Activated CD8-positive, alpha-beta memory T cell treated with anti-CD3 and anti-CD28 coated beads, Interleukin-2, amount 50 U/mL, for 24 hours (primary cell): ENCODE results near the gene MRPS21.

ENCODE experiments used
- DNase-seq: peaks from one replicate; pipeline ENCODE4 v3.0.0-alpha.2; 2020; ENCODE audit errors: extremely low read depth

MRPS21 gene

DNA sequence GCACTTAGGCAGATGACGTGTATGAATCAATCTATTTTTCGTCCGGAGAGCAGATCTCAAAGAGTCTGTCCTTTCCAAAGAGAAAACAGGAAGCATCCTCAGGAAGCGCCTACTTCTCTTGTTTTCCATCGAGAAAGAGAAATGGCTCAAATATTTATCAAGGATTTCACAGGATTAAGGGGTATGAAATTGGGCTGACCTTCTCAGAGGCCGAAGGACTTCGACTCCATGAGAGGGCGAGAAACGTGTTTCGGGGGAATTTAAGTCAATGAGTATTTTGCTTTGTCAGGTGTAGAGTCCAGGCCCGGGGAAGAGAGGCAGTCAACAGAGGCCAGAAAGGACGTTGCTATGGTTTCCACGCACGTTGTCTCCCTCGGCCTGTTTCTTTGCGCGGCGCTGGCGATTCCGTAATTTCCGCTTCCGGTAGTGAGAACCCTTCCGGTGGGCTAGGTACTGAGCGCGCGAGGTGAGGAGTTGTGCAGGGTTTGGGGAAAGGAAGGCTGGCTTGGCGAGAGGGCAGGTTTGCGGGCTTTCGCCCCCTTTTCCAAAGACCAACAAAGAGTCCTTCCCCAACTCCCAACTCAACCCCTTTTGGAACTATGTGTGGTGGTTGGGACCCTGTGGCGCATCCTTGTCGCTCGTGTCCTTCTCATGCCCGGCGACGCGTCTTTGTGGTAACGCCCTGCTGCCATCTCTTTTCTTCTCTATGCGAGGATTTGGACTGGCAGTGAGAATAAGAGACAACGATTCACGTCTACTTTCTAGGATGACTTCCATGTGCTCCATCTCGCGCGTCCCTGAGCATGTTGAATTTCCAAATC is at the start of gene MRPS21:
Gene MRPS21, plus strand, starts transcription at position 429 of the 821 bp plus-strand sequence. CDS start 506 bp downstream, outside the sequence.
- DNase-seq: peak; percentile 79

DNA sequence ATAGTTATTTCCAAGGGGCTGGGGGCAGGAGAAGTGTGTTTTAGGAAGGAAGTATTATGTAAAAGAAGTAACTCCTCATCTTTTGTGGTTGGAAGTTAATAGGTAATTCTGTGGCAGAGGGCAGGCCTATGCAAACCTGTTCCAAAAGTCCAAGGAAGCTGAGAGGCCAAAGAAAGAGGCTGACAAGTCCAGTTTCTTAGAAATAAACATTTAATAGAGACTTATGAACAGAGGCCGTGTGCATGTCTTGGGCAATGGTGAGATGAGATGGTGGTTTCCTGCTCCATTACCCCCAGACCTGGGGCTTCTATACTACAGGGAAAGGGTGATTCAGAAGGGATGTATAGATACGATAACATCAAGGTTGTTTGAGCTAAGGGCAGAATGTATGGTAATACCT is 43.7 kb upstream of the MRPS21 start:
- no peak for DNase-seq

DNA sequence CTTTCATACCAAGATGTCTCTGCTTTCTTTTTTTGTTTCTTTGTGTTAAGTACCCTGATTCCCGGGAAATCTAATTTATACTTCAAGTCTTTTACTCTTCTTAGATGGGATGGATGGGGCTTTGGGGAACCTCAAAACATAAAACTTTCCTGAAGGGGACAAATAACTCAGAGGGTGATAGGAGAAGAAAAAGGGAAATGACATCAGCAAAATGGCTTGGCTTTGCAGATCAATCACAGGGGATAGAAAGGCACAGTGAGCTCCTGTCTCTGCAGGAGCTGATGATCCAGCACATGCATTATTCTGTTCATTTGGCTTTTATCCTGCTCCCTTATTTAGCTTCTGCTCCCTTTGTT is 37.5 kb upstream of the MRPS21 start:
- DNase-seq: no peak

DNA sequence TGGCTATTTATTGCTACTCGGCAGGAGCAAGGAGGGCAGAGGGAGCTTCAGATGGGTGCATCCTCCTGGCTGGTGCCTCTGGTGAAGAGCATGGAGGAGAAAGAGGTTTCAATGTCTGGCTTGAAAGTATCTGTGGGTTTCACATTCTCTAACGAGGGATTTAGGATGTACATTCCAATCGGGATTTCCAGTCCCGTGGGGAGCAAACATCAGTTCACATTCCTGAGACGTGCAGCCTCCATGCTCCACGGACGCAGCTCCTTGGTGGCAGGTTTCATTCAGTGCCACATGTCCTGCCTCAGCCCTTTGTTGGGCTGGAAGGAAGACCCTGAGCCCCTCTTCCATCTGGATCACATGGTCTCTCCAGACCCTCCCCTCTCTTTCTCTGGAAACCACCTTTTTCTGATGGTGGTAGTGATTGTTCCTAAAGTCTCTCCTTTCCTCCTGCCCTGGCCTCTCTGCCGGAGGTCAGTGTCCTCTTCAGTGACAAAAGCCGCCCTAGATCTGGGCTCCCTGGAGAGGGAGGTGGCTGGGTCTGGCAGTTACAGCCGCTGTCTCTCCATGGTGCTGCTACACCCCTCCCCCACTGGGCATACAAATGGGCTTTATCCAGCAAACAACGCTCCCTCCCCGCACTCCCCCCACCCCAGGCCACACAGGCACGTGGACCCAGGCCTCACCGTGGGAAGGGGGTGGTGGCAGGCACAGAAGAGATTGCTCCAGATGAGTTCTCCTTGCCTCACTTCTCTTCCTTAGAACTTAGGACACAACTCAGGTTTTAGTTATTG is 36.9 kb upstream of the MRPS21 start:
- DNase-seq: no peak

DNA sequence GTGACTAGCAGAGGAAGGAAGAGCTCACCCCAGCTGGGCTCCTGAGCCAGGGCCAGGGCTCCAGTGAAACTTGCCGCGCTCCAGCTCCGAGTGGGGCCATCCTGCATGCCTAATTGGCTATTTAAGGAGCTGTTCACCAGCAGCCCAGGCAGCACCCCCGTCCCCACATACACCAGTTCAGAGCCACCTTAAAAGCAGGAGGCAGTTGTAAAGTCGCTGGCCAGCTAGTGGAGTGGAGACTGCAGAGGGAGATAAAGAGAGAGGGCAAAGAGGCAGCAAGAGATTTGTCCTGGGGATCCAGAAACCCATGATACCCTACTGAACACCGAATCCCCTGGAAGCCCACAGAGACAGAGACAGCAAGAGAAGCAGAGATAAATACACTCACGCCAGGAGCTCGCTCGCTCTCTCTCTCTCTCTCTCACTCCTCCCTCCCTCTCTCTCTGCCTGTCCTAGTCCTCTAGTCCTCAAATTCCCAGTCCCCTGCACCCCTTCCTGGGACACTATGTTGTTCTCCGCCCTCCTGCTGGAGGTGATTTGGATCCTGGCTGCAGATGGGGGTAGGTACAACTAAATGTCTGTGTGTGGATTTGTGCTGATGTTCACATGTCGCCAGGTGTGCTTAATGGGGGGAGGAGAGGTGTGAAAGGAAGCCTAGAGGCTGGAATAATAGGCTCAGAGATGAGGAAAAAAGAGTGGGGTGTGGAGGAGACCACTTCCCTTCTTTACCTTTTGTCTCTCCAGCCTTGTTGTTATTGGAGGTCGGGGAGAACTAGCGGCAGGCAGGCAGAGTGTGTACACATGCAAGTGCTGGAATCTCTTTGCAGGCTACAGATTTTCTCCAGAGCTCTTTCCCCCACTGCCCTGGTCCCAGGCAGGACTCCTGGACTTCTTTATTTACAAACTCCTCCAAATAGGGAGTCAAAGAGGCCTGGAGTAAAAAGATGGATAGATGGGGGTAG is 35.8 kb upstream of the MRPS21 start, which contains the start of gene CA14:
Gene CA14, plus strand, starts transcription at position 151 of the 962 bp plus-strand sequence. Its CDS starts 355 bp downstream, at position 506.
- DNase-seq: no peak

DNA sequence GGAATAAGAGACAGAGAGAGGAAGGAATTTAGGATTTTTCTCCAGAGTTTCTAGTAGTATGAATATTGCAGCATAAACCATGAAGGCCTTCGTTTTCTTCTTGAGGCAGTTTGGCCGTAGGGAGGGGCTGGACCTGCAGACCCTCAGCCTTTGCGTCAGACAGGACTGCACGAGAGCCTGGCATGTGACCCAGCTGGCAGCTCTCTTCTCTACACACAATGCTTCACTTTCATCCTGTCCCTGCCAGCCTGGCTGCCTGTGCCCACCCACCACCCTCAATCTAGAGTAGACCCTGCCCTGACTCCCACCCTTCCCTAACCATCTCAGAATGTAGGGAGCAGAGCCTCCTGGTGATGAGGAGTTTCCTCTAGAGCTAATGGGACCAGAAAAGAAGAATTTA is 34.4 kb upstream of the MRPS21 start:
- DNase-seq: no peak

DNA sequence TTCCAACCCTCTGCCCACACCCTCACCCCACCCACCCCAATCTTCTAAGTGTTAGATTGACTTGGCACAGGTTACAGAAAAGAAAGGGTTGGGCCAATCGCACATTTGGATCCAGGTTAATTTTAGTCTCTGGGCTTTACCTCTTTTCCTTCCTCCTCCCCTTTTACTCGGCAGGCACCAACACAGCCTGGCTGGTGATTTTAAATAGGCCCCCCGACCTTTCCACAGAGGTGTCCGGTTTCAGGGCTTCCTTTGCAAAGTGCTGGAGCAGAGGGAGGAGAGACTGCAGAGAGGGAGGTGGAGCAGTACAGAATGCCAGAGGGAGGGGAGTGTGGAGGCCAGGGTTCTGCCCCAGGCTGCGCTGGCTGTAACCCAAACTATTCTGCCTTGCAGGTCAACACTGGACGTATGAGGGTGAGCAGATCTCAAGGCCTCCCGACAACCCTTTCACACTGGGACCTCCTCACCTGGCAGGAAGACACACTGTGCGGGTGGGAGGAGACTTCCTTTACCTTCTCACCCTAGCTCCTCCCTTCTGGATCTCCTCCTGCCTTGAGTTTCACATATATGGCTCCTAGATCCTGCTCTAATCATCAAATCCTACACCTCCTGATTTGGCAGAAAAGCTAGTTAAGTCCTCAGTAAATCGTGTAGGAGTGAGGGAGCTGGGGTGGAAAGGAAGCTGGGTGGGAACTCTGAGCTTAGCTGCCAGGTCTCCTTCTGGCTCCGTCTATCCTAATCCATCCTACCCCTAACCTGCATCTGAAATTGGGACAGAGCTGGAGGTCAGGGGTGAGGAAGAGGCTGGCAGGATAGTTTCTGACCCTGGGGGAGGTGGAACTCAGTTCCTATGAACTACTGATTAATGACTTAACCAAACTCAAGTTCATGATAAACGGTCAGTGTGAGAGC is 33.6 kb upstream of the MRPS21 start:
- DNase-seq: no peak

DNA sequence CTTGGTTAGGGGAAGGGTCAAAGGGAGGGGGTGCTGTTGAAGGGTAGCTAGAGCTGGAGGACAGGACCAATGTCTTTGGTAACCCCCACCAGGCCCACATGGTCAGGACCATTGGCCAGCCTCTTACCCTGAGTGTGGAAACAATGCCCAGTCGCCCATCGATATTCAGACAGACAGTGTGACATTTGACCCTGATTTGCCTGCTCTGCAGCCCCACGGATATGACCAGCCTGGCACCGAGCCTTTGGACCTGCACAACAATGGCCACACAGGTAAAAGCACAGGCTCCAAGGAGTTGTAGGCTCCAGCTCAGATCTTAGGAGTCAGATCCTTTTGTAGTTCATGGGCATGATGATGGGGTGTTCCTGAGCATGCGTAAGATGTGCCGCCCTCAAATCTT is 32.3 kb upstream of the MRPS21 start:
- no peak for DNase-seq

DNA sequence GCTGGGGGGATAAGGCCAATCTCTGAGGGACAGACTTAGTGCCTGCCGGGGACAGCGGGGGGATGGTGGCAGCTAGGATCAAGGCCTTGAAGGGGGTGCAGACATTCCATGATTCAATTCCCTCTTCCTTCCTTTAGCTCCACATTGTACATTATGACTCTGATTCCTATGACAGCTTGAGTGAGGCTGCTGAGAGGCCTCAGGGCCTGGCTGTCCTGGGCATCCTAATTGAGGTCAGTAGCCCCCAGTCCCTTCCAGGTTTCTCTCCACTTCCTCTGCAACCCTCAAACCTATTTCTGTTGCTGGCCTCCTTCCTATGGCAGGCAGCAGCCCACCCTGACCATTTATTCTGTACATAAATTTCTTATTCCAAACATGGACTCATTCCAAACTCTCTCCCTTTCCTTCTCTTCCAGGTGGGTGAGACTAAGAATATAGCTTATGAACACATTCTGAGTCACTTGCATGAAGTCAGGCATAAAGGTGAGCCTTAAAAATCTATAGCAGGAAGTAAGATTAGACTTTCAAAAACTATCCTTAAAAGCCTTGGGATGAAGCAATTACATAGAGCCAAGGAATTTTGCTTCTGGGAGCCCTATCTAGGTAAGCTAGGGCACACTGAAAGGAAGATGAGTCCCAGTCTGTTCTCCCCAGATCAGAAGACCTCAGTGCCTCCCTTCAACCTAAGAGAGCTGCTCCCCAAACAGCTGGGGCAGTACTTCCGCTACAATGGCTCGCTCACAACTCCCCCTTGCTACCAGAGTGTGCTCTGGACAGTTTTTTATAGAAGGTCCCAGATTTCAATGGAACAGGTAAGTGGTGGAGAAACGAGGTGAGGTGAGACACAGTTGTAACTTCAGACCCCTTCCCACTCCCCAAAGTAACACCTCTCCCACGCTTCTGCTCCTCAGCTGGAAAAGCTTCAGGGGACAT is 31.0 kb upstream of the MRPS21 start:
- no peak for DNase-seq

DNA sequence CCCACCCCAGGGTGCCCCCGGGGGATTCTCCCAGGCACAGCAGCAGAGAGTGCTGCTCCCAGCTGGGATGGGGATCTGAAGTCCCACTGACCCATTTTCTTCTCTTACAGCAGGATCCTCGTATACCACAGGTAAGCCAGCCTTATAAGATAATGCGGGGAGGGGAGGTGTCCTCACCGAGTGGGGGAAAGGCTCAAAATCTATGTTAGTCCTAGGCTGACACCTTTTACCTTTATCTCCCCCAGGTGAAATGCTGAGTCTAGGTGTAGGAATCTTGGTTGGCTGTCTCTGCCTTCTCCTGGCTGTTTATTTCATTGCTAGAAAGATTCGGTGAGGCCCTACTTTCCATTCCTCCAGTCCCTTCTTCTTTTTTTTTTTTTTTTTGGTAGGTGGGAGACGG is 30.1 kb upstream of the MRPS21 start:
- no peak for DNase-seq

DNA sequence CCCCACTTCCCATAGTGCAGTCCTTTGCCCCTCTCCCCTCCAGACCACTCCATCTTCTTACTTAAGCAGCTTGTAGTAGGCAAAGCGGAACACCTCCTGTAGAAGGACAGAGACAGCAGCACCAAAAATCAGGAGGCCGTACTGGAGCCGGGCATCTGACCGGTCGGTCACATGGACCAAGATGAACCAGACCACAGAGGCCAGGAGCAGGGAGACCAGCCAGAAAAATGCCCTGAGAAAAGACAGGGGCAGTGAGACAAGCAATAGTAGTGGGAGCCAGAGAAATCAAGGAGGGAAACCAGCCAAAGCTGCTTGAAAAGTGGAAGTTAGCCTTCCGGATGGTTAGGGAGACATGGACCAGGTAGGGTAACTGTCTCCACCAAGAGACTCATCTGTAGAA is 25.8 kb upstream of the MRPS21 start:
- no peak for DNase-seq

DNA sequence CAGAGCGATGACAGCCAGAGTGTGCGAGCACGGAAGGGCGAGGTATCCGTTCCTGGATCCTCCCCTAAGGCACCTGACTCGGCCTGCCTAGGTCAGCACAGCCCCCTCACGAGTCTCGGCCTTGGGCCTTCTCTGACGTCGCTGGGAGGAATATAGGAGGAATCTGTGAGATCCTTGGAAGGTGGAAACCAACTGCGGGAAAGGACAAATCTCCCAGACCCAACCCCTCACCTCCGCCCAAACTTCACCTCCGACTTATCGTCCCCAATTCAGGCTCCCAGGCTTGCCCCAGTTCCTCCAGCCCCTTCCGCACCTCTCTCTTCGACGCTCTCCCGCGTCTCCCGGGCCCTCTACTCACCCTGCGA is 25.3 kb upstream of the MRPS21 start:
- DNase-seq: no peak

DNA sequence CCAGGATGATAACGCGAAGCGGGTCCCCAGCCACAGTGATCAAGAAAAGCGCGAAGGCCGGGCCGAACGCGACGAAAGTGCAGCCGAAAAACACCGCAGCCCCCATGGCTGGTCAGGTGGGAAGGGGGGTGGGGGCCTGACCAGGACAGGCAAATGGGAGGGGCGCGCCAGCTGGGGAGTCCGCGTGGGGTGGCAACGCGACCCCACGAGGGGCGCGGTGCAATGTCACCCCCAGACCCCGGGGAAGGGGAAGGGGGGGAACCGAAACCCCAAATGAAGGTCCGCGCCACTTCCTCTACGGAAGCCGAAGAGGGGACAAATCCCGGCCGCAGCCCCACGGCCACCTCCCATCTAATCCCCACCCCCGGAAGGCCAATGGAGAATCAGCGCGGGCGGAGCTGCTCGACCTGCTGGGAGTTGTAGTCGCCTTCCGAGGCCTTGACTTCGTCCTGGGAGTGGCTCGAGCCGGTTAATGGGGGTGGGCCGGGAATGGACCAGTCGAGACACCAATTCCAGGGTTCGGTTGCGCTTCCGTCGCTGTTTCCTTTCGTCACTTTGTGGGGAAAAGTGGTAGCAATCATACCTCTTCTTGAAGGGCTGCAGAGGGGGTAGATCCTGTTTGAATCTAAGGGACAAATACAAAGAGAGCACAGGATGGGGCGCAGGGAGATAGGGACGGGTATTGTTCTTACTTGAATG is 24.8 kb upstream of the MRPS21 start, which contains the start of gene APH1A:
Gene APH1A, minus strand, starts transcription at position 312 of the 699 bp plus-strand sequence. Its CDS starts 206 bp downstream, at position 106.
- peak; percentile 87 for DNase-seq

DNA sequence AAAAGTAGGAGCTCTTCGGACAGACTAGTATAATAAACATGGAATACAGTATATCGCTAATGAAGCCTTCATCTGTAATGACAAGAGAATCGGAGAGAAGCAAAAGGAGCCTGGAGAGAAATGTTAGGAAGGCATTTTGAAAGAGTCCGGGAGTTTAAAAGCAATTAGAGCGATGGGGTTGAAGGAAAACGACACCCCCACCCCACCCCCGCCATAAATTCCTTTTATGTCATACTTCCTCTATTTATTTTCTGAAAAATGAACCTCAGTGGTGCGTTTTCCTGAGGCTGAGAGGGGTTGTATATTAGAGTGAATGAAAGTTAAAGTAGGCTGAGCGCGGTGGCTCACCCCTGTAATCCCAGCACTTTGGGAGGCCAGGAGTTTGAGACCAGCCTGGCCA is 24.2 kb upstream of the MRPS21 start:
- no peak for DNase-seq

DNA sequence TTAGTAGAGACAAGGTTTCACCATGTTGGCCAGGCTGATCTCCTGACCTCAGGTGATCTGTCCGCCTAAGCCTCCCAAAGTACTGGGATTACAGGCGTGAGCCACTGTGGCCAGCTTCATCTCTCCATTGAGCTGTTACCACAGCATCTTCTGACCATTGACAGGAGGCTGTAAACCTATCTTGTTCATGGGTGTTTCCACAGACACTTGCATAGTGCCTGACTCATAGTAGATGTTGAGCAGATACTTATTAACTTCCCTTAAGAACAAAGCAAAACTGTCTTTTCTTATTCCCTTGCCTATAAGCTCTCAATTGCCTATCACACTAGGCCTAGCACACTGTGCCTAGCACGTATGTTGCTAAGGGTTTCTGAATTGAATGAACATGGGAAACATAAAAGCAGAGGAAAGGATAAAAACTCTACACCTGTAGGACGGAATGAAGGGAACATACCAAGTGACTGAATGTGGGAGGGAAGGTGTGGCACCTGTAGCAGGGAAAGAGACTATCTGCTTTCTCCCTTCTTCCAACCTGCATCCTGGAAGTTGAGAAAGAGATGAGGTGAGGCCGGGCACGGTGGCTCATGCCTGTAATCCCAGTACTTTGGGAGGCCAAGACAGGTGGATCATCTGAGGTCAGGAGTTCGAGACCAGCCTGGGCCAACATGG is 22.2 kb upstream of the MRPS21 start:
- DNase-seq: no peak

DNA sequence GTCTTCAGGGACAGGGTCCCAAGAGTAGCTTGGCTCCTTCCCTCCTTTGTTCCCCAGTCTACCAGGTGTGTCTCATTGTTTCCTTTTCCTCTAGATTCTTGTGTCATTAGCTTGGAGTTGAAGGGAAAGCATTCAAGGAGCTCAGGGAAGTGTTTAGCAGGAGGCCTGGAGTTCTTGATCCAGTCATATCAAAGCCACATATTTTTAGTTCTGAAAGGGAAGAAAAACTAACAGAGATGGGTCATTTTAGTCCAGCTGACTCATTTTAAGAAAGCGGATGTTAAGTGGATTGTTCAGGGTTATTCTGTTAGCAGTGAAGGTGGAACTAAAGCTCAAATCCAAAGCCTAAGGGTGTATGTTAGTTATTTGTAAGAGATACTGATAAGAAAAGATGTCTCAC is 20.4 kb upstream of the MRPS21 start:
- no peak for DNase-seq

DNA sequence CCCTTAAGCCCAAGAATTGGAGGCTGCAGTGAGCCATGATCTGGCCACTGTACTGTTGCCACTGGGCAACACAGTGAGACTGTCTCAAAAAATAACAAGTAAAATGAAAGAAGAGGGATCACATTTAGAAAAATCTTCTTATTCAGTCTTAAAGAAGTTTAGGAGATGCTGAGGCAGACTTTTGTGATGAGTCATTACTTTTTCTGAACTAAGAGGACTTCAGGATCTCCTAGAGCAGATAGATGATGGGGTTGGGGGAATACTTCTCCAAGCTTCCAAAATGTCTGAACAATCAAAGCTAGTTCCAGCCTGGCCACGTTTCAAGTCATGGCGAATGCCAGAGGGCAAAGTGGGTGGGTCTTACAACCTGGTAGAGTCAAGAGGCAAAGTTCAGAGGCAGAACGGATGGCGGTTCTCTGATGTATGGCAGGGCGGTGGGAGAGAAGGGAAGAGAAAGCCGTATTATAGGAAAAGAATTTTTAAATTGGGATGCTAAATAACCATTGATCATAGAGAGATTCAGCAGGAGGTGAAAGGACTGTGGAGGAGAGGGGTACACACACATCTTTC is 13.4 kb upstream of the MRPS21 start:
- no peak for DNase-seq

DNA sequence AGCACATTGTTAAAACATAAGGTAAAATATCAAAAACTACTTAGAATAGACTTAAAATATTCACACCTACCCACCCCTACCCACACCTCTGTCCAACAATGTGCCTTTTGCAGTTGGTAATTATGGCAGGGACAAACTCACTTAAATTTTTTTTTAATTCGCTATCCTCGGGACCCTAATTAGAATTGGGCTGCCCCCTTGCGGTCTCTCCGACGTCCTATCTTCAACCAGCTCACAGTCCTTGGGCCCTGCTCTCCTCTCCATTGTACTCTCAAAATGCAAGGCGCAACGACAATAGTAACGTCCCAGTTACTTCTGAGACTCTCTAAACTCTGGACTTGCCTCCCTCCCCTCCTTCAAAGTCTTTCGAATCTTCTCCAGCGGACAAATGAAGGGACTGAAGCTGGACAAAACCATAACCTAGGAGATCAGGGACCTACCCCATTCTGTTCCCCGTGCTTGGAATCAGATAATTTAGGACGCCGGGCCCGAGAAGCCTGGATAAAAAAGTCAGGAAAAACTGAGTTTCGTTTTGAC is 12.4 kb upstream of the MRPS21 start:
- DNase-seq: no peak
